KOPT-K1 (cell line): ENCODE measurements around the gene TMEM38A.
"Not testable (repeated sequence)": the region's sequence is repeated elsewhere in the genome, so short reads cannot be mapped to it uniquely, and the experiment has no call there.

Source experiments
- H3K27ac ChIP-seq: fragments of 200-600 bp; sonication (generic); 2 replicates; pipeline ENCODE4 v1.5.1; 2016; ENCODE audit warnings: antibody characterized with exemption, mild to moderate bottlenecking, low read depth, low read length; ENCODE audit not compliant: poor library complexity, severe bottlenecking
- H3K36me3 ChIP-seq: fragments of 200-600 bp; sonication (generic); 2 replicates; pipeline ENCODE4 v1.5.1; 2017; ENCODE audit warnings: antibody characterized with exemption, mild to moderate bottlenecking, low read length, moderate library complexity; ENCODE audit not compliant: insufficient read depth
- H3K9me3 ChIP-seq: fragments of 200-600 bp; sonication (generic); 2 replicates; pipeline ENCODE4 v1.5.1; 2017; ENCODE audit warnings: antibody characterized with exemption, low read length, mild to moderate bottlenecking; ENCODE audit not compliant: insufficient read depth, poor library complexity, severe bottlenecking

Gene TMEM38A

GRCh38 chr19:16654140-16654539 is 6.8 kb upstream of the TMEM38A start:
- Histone ChIP-seq H3K36me3 (peaks cover 99% of the 10 kb centered on the region), H3K27ac (no peak overlapping the region), H3K9me3 (no peaks in the 10 kb centered on the region)

DNA sequence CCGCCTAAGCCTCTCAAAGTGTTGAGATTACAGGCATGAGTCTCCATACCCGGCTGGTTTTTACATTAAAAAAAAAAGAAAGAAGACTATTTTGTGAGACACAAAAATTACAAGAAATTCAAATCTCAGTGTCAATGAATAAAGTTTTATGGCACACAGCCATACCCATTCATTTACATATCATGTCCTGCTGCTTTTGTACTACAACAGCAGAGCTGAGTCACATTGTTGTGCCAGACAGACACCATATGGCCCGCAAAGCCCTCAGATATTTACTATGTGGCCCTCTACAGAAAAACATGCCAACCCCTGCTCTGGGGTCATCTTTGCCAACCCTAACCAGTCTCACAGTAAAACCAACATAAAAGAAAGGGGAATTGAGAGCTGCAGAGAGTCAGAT is 6.3 kb upstream of the TMEM38A start:
- peaks cover 97% of the 10 kb centered on the region for H3K36me3 ChIP-seq
- H3K27ac ChIP-seq: no peak overlapping the region
- no peaks in the 10 kb centered on the region for H3K9me3 ChIP-seq

DNA sequence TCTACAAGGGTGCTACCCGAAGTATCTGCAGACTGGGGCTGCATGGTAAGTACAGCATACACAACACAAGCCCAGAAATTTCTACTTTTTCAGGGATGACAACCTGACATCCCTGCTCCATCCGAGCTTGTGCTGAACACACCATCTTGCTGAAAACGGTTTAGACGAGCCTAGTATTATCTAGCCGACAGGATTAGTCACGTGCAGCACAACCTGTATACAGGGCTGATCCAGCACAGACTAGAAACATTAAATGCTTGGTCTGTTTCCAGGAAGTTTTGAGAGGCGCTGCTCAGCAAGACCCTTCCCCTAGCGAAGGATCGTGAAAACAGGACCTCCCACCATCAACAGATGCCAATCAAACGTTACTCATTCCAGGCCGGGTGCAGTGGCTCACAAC is 5.2 kb upstream of the TMEM38A start:
- Histone ChIP-seq H3K27ac (no peak overlapping the region), H3K9me3 (no peaks in the 10 kb centered on the region), H3K36me3 (peaks cover 86% of the 10 kb centered on the region)

DNA sequence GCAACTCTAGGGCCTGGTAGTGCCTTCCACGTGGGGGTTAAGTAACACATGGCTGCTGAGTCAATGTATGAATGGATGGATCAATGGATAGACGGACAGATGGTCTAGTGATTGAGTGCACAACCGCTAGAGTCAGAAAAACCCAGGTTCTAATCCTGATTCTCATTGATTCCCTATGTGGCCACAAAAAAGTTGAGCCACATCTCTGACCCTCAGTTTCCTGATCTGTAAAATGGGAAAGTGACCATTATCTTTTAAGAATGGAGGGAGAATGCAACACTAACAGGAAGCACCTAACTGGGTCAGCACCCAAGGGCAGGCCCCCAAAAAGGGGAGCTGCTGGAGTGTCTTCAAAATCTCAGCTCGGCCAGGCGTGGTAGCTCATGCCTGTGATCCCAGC is 3.6 kb upstream of the TMEM38A start:
- Histone ChIP-seq H3K36me3 (peaks cover 70% of the 10 kb centered on the region), H3K27ac (no peak overlapping the region), H3K9me3 (no peaks in the 10 kb centered on the region)

GRCh38 chr19:16659464-16659831 is 1.5 kb upstream of the TMEM38A start:
- Histone ChIP-seq H3K27ac (peak overlapping the region; percentile 95), H3K36me3 (peaks cover 49% of the 10 kb centered on the region), H3K9me3 (no peaks in the 10 kb centered on the region)

DNA sequence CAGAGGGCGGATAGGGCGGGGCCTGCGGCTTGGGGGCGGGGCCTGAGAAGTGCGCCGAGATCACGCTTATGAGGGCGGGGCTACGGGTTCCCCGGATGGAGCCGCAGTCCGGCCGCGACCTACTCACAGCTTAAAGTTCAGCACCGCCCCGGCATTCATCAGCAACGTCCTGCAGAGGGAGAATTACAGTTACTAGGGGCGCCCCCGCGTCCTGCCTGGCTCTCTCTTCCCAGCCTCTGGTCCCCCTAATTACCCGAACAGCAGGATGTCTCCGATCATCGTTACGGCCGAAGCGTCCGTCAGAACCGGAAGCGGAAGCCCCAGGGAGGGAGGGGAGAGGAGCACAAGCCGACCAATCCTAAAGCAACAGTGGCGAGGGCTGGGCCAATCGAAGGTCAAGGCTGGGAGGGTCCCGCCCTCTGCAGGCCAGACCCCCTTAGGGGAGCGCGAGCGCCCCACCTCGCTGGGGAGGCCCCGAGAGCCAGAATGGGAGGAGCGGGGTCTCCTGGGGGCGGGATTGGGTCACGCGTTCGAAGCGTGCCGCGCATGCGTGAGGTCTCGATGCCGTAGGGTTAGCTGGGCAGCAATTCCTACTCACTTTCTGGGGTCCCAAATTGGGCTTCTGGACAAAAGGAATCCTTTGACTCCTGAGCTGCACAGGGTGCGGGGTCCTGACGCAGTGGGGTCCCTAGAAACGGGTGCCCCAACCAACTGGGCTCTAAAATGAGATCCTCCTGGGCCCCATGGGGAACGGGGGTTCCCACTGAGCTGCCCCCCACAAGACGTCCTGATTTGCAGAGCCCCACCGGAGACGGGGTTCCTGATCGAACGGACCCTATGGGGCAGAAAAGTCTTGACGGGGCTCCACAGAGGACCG is 869 bp upstream of the TMEM38A start, which contains the start of gene SMIM7:
Gene SMIM7 (minus strand): TSS at position 313 of the 877 bp plus-strand sequence. CDS start 34 bp downstream, at position 279.
- no peaks in the 10 kb centered on the region for H3K9me3 ChIP-seq
- peaks cover 43% of the 10 kb centered on the region for H3K36me3 ChIP-seq
- peak within 1 kb of the TSS; percentile 95 for H3K27ac ChIP-seq

DNA sequence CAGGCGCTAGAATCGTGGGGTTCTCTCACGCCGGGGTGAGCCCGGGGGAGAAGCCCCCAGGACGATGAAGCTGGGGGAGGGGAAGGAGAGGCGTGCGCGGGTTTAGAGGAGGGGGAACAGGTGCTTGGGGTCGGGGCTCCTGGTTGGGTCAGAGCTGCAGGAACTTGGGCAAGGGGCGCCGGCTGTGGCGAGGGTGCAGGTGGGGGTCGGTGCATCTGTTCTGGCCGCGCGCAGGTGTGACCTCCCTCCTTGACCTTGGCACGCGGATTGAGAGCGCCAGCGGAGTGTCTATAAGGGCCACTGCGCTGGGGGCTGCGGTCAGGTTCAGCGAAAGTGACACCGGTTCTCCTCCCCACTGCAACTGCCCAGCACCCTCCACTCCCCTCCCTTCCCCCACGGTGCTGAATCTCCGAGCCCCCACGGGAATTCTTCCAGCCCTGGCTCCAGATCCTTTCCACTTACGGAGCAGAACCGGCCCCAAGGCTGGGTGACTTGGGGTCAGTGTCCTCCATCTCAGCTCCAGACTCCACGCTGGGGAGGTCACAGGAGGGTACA is 618 bp downstream of the TMEM38A start:
- Histone ChIP-seq H3K36me3 (peaks cover 29% of the 10 kb centered on the region), H3K27ac (no peak overlapping the region), H3K9me3 (no peaks in the 10 kb centered on the region)

- Histone ChIP-seq H3K27ac (no peak overlapping the region), H3K36me3 (no peaks in the 10 kb centered on the region), H3K9me3 (no peaks in the 10 kb centered on the region)
Observed at GRCh38 chr19:16668176-16668575, 7.2 kb downstream of the TMEM38A start.

GRCh38 chr19:16668702-16669101 is 7.8 kb downstream of the TMEM38A start:
- H3K9me3 ChIP-seq, H3K36me3 ChIP-seq, H3K27ac ChIP-seq: not testable (repeated sequence)

- H3K9me3 ChIP-seq: no peaks in the 10 kb centered on the region
- H3K27ac ChIP-seq: no peak overlapping the region
- no peaks in the 10 kb centered on the region for H3K36me3 ChIP-seq
Observed at GRCh38 chr19:16670291-16670690, 9.4 kb downstream of the TMEM38A start.

GRCh38 chr19:16671652-16672274 is 10.8 kb downstream of the TMEM38A start:
- no peaks in the 10 kb centered on the region for H3K9me3 ChIP-seq
- H3K27ac ChIP-seq: no peak overlapping the region
- no peaks in the 10 kb centered on the region for H3K36me3 ChIP-seq

DNA sequence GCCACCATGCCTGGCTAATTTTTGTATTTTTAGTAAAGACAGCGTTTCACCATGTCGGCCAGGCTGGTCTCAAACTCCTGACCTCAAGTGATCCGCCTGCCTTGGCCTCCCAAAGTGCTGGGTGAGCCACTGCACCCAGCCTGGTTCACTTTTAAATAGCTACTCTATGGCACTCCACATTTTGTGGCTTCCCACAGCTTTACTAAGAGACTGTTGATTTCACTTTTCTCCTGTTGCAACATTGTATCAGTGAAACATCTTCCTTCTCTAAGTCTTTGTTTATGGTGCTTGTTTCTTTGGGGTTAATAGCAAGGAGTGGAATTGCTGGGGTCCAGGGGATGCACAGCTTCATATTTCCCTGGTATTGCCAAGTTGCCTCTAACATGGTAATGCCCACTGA is 12.3 kb downstream of the TMEM38A start:
- H3K9me3 ChIP-seq: no peaks in the 10 kb centered on the region
- no peaks in the 10 kb centered on the region for H3K36me3 ChIP-seq
- H3K27ac ChIP-seq: no peak overlapping the region

- not testable (repeated sequence) for H3K9me3 ChIP-seq, H3K36me3 ChIP-seq, H3K27ac ChIP-seq
Observed at GRCh38 chr19:16673839-16674238, 12.9 kb downstream of the TMEM38A start.

DNA sequence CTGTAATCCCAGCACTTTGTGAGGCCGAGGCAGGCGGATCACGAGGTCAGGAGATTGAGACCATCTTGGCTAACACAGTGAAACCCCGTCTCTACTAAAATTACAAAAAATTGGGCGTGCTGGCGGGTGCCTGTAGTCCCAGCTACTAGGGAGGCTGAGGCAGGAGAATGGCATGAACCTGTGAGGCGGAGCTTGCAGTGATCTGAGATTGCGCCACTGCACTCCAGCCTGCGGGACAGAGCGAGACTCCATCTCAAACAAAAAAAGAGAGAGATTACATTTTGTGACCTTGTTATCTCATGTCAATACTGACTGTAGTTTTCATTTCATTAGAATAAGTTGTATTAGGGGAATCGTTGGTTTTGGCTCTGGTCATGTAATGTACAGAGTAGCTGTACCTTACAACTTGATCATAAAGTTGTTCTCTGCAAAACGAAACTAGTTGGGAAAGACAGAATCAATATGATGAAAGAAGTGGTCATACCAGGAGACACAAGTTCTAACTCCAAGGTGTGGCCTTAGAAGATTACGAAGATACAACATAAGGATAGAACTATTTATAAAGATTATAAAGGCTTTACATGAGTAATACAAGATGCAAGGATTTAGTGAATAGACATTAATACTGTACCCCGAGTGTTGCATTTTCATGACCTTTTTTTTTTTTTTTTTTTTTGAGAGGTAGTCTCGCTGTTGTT is 15.3 kb downstream of the TMEM38A start:
- Histone ChIP-seq H3K27ac (no peak overlapping the region), H3K9me3 (no peaks in the 10 kb centered on the region), H3K36me3 (no peaks in the 10 kb centered on the region)

DNA sequence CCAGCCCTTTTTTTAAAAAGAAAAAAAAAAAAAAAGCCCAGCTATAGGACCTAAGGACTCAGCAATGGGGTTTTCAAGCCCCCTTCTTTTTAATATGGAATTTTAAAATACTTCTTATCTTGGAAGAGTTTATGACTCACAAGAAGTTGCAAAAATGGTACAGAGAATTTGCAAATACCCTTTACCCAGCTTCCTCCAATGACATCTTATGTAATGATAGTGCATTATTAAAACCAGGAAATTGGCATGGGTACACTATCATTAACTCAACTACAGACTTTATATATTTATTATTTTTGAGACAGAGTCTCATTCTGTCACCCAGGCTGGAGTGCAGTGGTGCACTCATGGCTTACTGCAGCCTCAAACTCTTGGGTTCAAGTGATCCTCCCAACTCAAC is 16.1 kb downstream of the TMEM38A start:
- Histone ChIP-seq H3K27ac (no peak overlapping the region), H3K9me3 (no peaks in the 10 kb centered on the region), H3K36me3 (no peaks in the 10 kb centered on the region)
